Measurements from ENCODE around the gene PRKCA. TPM values are rescaled to one million over a fixed set of nuclear protein-coding genes. Genes with fewer than 3 reads are reported as not detected.

The PRKCA gene
- total and polyA plus RNA-seq, 2 of the 13 experiments (the other 11 are each of a cell fraction or from before 2014, with no cell fraction given): 18.5 to 21.5 TPM

DNA sequence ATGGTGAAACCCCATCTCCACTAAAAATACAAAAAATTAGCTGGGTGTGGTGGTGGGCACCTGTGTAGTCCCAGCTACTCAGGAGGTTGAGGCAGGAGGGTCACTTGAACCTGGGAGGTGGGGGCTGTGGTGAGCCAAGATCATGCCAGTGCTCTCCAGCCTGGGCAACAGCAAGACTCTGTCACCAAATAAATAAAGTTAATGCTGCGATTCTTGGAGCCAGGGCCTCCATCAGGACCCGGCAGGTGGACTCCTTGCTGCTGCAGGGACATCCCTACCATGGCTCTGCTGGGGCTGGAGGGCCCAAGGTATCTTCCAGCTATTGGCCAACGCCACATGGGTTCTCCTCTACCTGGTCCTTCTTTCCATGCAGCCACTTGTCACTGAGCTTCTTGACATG, 450.0 kb downstream of the PRKCA start:
- Histone ChIP-seq H3K36me3 (replicated peaks in 1 of 2; ENCODE audit: control insufficient read depth in 1 of 2, insufficient read depth in 2 of 2, low read length in 2 of 2) (peaks cover 5 to 21% of the 10 kb centered on the region in 2 experiments; a peak in 2 of 5 replicates), H3K4me3 (replicated peaks in 1 of 3; ENCODE audit: insufficient read depth in 1 of 3, low read depth in 2 of 3, low read length in 3 of 3) (no peak overlapping the region), H3K9ac (ENCODE audit: insufficient read depth, low read depth, low read length) (no peak overlapping the region), H3K27ac (ENCODE audit: extremely low read length, insufficient read depth, low read length) (no peak overlapping the region), H3K79me2 (ENCODE audit: insufficient read depth, low read length) (no peaks in the 10 kb centered on the region), H3K4me1 (ENCODE audit: insufficient read depth, low read length) (no peaks in the 10 kb centered on the region), H4K20me1 (ENCODE audit: insufficient read depth, low read length) (no peaks in the 10 kb centered on the region), H3K4me2 (ENCODE audit: low read depth, low read length) (no peak overlapping the region), H3K9me3 (ENCODE audit: low read length) (no peaks in the 10 kb centered on the region), H3K27me3 (ENCODE audit: control insufficient read depth in 1 of 2, insufficient read depth in 2 of 2, low read length in 2 of 2) (no peaks in the 10 kb centered on the region), H2AFZ (ENCODE audit: low read length) (no peak overlapping the region)
- in situ Hi-C loops (cut with HindIII; ENCODE audit: extremely low pct_ligation_motif_present, low pct_unique_long_range_greater_than_20kb): no loop called here
- ChIA-PET POLR2A (no interaction called here), CTCF (ENCODE audit: low intra/inter-chr PET ratio, low total read pairs) (no interaction called here)
- FAIRE-seq (no peak), DNase-seq (ENCODE audit: low spot score) (no peak), ATAC-seq (no peak)
- WGBS (ENCODE audit: low lambda C conversion rate): 62% methylated on average over 3 of the region's 3 CpGs
- no TSS peak for BruUV-seq (replicated peaks)
- intact Hi-C loops (cut with micrococcal nuclease; ENCODE audit: unreplicated experiment): no loop called here
- TF ChIP-seq ZNF510 (CRISPR knock-in tag; IDR thresholded peaks at IDR 0.05; ENCODE audit: low read depth) (no peak), KLF9 (CRISPR knock-in tag; IDR thresholded peaks at IDR 0.05; ENCODE audit: low read depth) (no peak), HDAC1 (CRISPR knock-in tag; IDR thresholded peaks at IDR 0.05) (no peak), PRMT3 (CRISPR knock-in tag; IDR thresholded peaks at IDR 0.05; ENCODE audit: borderline replicate concordance, low read depth) (no peak), ZNF30 (CRISPR knock-in tag; IDR thresholded peaks at IDR 0.05) (no peak), ZNF460 (CRISPR knock-in tag; IDR thresholded peaks at IDR 0.05; ENCODE audit: borderline replicate concordance) (no peak), ZNF556 (CRISPR knock-in tag; IDR thresholded peaks at IDR 0.05; ENCODE audit: borderline replicate concordance) (no peak), MXI1 (IDR thresholded peaks at IDR 0.05; ENCODE audit: borderline replicate concordance, low read depth, low read length) (no peak), TGIF2 (CRISPR knock-in tag; IDR thresholded peaks at IDR 0.05) (no peak)
- TF ChIP-seq, protein P1, sequence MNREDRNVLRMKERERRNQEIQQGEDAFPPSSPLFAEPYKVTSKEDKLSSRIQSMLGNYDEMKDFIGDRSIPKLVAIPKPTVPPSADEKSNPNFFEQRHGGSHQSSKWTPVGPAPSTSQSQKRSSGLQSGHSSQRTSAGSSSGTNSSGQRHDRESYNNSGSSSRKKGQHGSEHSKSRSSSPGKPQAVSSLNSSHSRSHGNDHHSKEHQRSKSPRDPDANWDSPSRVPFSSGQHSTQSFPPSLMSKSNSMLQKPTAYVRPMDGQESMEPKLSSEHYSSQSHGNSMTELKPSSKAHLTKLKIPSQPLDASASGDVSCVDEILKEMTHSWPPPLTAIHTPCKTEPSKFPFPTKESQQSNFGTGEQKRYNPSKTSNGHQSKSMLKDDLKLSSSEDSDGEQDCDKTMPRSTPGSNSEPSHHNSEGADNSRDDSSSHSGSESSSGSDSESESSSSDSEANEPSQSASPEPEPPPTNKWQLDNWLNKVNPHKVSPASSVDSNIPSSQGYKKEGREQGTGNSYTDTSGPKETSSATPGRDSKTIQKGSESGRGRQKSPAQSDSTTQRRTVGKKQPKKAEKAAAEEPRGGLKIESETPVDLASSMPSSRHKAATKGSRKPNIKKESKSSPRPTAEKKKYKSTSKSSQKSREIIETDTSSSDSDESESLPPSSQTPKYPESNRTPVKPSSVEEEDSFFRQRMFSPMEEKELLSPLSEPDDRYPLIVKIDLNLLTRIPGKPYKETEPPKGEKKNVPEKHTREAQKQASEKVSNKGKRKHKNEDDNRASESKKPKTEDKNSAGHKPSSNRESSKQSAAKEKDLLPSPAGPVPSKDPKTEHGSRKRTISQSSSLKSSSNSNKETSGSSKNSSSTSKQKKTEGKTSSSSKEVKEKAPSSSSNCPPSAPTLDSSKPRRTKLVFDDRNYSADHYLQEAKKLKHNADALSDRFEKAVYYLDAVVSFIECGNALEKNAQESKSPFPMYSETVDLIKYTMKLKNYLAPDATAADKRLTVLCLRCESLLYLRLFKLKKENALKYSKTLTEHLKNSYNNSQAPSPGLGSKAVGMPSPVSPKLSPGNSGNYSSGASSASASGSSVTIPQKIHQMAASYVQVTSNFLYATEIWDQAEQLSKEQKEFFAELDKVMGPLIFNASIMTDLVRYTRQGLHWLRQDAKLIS (CRISPR knock-in tag; IDR thresholded peaks at IDR 0.05): no peak
- TF ChIP-seq, protein P2, sequence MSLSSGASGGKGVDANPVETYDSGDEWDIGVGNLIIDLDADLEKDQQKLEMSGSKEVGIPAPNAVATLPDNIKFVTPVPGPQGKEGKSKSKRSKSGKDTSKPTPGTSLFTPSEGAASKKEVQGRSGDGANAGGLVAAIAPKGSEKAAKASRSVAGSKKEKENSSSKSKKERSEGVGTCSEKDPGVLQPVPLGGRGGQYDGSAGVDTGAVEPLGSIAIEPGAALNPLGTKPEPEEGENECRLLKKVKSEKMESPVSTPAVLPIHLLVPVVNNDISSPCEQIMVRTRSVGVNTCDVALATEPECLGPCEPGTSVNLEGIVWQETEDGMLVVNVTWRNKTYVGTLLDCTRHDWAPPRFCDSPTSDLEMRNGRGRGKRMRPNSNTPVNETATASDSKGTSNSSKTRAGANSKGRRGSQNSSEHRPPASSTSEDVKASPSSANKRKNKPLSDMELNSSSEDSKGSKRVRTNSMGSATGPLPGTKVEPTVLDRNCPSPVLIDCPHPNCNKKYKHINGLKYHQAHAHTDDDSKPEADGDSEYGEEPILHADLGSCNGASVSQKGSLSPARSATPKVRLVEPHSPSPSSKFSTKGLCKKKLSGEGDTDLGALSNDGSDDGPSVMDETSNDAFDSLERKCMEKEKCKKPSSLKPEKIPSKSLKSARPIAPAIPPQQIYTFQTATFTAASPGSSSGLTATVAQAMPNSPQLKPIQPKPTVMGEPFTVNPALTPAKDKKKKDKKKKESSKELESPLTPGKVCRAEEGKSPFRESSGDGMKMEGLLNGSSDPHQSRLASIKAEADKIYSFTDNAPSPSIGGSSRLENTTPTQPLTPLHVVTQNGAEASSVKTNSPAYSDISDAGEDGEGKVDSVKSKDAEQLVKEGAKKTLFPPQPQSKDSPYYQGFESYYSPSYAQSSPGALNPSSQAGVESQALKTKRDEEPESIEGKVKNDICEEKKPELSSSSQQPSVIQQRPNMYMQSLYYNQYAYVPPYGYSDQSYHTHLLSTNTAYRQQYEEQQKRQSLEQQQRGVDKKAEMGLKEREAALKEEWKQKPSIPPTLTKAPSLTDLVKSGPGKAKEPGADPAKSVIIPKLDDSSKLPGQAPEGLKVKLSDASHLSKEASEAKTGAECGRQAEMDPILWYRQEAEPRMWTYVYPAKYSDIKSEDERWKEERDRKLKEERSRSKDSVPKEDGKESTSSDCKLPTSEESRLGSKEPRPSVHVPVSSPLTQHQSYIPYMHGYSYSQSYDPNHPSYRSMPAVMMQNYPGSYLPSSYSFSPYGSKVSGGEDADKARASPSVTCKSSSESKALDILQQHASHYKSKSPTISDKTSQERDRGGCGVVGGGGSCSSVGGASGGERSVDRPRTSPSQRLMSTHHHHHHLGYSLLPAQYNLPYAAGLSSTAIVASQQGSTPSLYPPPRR (CRISPR knock-in tag; IDR thresholded peaks at IDR 0.05; ENCODE audit: borderline replicate concordance): no peak
- TF ChIP-seq, protein P3, sequence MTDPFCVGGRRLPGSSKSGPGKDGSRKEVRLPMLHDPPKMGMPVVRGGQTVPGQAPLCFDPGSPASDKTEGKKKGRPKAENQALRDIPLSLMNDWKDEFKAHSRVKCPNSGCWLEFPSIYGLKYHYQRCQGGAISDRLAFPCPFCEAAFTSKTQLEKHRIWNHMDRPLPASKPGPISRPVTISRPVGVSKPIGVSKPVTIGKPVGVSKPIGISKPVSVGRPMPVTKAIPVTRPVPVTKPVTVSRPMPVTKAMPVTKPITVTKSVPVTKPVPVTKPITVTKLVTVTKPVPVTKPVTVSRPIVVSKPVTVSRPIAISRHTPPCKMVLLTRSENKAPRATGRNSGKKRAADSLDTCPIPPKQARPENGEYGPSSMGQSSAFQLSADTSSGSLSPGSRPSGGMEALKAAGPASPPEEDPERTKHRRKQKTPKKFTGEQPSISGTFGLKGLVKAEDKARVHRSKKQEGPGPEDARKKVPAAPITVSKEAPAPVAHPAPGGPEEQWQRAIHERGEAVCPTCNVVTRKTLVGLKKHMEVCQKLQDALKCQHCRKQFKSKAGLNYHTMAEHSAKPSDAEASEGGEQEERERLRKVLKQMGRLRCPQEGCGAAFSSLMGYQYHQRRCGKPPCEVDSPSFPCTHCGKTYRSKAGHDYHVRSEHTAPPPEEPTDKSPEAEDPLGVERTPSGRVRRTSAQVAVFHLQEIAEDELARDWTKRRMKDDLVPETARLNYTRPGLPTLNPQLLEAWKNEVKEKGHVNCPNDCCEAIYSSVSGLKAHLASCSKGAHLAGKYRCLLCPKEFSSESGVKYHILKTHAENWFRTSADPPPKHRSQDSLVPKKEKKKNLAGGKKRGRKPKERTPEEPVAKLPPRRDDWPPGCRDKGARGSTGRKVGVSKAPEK (CRISPR knock-in tag; IDR thresholded peaks at IDR 0.05; ENCODE audit: borderline replicate concordance): no peak

Measured in HepG2 (cell line).